Endothelial cell of umbilical vein (primary cell): ENCODE results near the gene ARHGEF10L. TPM values are rescaled to one million over a fixed set of nuclear protein-coding genes. Genes with fewer than 3 reads are reported as not detected.

ENCODE experiments used
- BruUV-seq: library from RNA; stranded (reverse); fragments of 400-500 nt; replicated peaks from 2 replicates; lab custom pipeline; 2021; lab: Mats Ljungman, UMichigan
- CTCF ChIA-PET: fragments of 300-600, 350-600 bp; sonication (Branson Sonifier 250); formaldehyde crosslinking; loops from one replicate; lab custom pipeline; 2021; ENCODE audit warnings: antibody characterized with exemption, inconsistent platforms; lab: Charles Lee
- POLR2A ChIA-PET: fragments of 300-600, 350-600 bp; sonication (Branson Sonifier 250); formaldehyde crosslinking; loops from one replicate; lab custom pipeline; 2021; ENCODE audit warnings: antibody characterized with exemption, inconsistent platforms; lab: Charles Lee
- DNase-seq: peaks from one replicate; pipeline ENCODE4 v3.0.0-alpha.2; 2011; ENCODE audit warnings: low read depth, low spot score
- FAIRE-seq: peaks from 2 replicates; lab custom pipeline; 2011; peaks lifted over from hg19 to GRCh38; lab: Jason Lieb, UNC
- H2AFZ ChIP-seq: 2 replicates; pipeline ENCODE4 v1.6.0; 2012; ENCODE audit warnings: low read depth, low read length, control low read depth, inconsistent platforms
- H3K27ac ChIP-seq: 2 replicates; pipeline ENCODE4 v1.5.1; 2011; ENCODE audit warnings: low read depth, mild to moderate bottlenecking, control low read depth, low read length, moderate library complexity; ENCODE audit not compliant: insufficient read depth
- H3K27me3 ChIP-seq, 2 experiments: 2 replicates each; pipeline versions ENCODE4 v1.6.0 to v1.6.1; 2011; ENCODE audit warnings: low read length in 2 of 2, mixed read lengths in 1 of 2; ENCODE audit not compliant: control insufficient read depth in 2 of 2, insufficient read depth in 2 of 2
- H3K36me3 ChIP-seq, 2 experiments: 2 replicates in 1 of 2; 3 replicates in 1 of 2; pipeline ENCODE4 v1.5.1; 2011; ENCODE audit warnings: low read length in 2 of 2, mild to moderate bottlenecking in 1 of 2, moderate library complexity in 1 of 2; ENCODE audit not compliant: control insufficient read depth in 2 of 2, insufficient read depth in 2 of 2; ENCODE audit errors: extremely low read depth in 1 of 2
- H3K4me1 ChIP-seq: 3 replicates; pipeline ENCODE4 v1.5.1; 2011; ENCODE audit warnings: mild to moderate bottlenecking, low read length; ENCODE audit not compliant: control insufficient read depth, insufficient read depth; ENCODE audit errors: extremely low read depth
- H3K4me2 ChIP-seq: 2 replicates; pipeline ENCODE4 v1.6.1; 2011; ENCODE audit warnings: low read length, control low read depth, mixed read lengths; ENCODE audit not compliant: insufficient read depth
- H3K4me3 ChIP-seq, 3 experiments: fragments of 200-600 bp in 1 of 3; sonication (generic), shearing (Covaris generic) in 1 of 3; replicated peaks in 1 of 3; 2 replicates each; pipeline ENCODE4 v1.5.1; 2011 to 2016; ENCODE audit warnings: control low read depth in 3 of 3, low read length in 3 of 3, mild to moderate bottlenecking in 2 of 3, inconsistent platforms in 1 of 3, low read depth in 1 of 3, moderate library complexity in 1 of 3; ENCODE audit not compliant: insufficient read depth in 1 of 3
- H3K79me2 ChIP-seq: 2 replicates; pipeline ENCODE4 v1.6.0; 2012; ENCODE audit warnings: low read length, inconsistent platforms; ENCODE audit not compliant: control insufficient read depth, insufficient read depth
- H3K9ac ChIP-seq: replicated peaks from 2 replicates; pipeline ENCODE3; 2011; ENCODE audit warnings: low read length, control low read depth; ENCODE audit not compliant: insufficient read depth; ENCODE audit errors: extremely low read depth
- H3K9me1 ChIP-seq: replicated peaks from 3 replicates; pipeline ENCODE4 v1.6.0; 2011; ENCODE audit warnings: mild to moderate bottlenecking, low read length; ENCODE audit not compliant: control insufficient read depth, insufficient read depth; ENCODE audit errors: extremely low read depth
- H3K9me3 ChIP-seq: replicated peaks from 2 replicates; pipeline ENCODE4 v1.5.1; 2012; ENCODE audit warnings: low read length, inconsistent platforms; ENCODE audit not compliant: control insufficient read depth, insufficient read depth
- H4K20me1 ChIP-seq: replicated peaks from 2 replicates; pipeline ENCODE3; 2011; ENCODE audit warnings: mild to moderate bottlenecking, low read length; ENCODE audit not compliant: control insufficient read depth, insufficient read depth; ENCODE audit errors: extremely low read depth
- EZH2 ChIP-seq: IDR thresholded peaks from 2 replicates; pipeline ENCODE4 v1.6.1; 2012; ENCODE audit warnings: borderline replicate concordance, low read depth, mild to moderate bottlenecking, moderate library complexity, low read length, inconsistent platforms; ENCODE audit not compliant: severe bottlenecking
- FOS ChIP-seq: IDR thresholded peaks from 2 replicates; pipeline ENCODE4 v1.6.1; 2011; ENCODE audit warnings: mild to moderate bottlenecking, low read length, moderate library complexity, borderline replicate concordance; ENCODE audit not compliant: insufficient read depth
- GATA2 ChIP-seq: IDR thresholded peaks from 2 replicates; pipeline ENCODE4 v1.7.0; 2011; ENCODE audit warnings: low read depth, mild to moderate bottlenecking, moderate library complexity, mixed read lengths, low read length; ENCODE audit not compliant: insufficient read length, insufficient read depth
- JUN ChIP-seq: IDR thresholded peaks from 2 replicates; pipeline ENCODE4 v1.6.1; 2011; ENCODE audit warnings: borderline replicate concordance, low read depth; ENCODE audit not compliant: insufficient read length, insufficient read depth
- MYC ChIP-seq: IDR thresholded peaks from one replicate; pipeline ENCODE4 v1.6.1; 2011; ENCODE audit warnings: mild to moderate bottlenecking, low read depth, low read length
- POLR2A ChIP-seq: IDR thresholded peaks from 2 replicates; pipeline ENCODE4 v1.6.1; 2012; ENCODE audit warnings: low read depth, mild to moderate bottlenecking, control low read depth, low read length
- POLR2AphosphoS5 ChIP-seq: IDR thresholded peaks from 2 replicates; pipeline ENCODE4 v1.6.1; 2012; ENCODE audit warnings: low read depth, mild to moderate bottlenecking, control low read depth, low read length, moderate library complexity; ENCODE audit not compliant: insufficient read depth
- dilution Hi-C: fragments of 300-500 bp; cut with MboI; formaldehyde crosslinking; loops from one replicate; pipeline ENCODE4 v1.15.0; 2019; ENCODE audit warnings: low sequenced_read_pairs; ENCODE audit not compliant: extremely low pct_ligation_motif_present
- intact Hi-C: fragments of 100-400 bp; cut with micrococcal nuclease; formaldehyde crosslinking; loops from one replicate; pipeline ENCODE4 v1.10.0; 2022
- polyA plus RNA-seq, 4 experiments: library from polyadenylated mRNA; depleted of rRNA in 3 of 4; stranded (reverse) in 3 of 4; unstranded in 1 of 4; fragments of >200 nt; gene quantifications; 2 replicates each; pipeline versions ENCODE4 v1.2.1 to v1.2.3, GENCODE V29; 2011 to 2012; ENCODE audit warnings: missing spikeins in 1 of 4
- total RNA-seq: library from RNA; stranded (reverse); gene quantifications from 2 replicates; pipeline ENCODE4 v1.2.3, GENCODE V29; 2021
- TF ChIP-seq, protein P1 (sequence below), 2 donors: IDR thresholded peaks; 1 replicate in 1 of 2; 2 replicates in 1 of 2; pipeline ENCODE4 v1.5.1; 2011; ENCODE audit warnings: low read length in 2 of 2, mild to moderate bottlenecking in 2 of 2, moderate library complexity in 2 of 2, control low read depth in 1 of 2, inconsistent platforms in 1 of 2, low read depth in 1 of 2; ENCODE audit not compliant: insufficient read depth in 1 of 2; ENCODE audit errors: extremely low read depth in 1 of 2
- TF ChIP-seq, protein P2 (sequence below): IDR thresholded peaks from 2 replicates; pipeline ENCODE4 v1.6.1; 2011; ENCODE audit not compliant: insufficient read depth, insufficient read length

Gene ARHGEF10L
- total and polyA plus RNA-seq, 2 donors (not counting 3 experiments of a cell fraction or from before 2014, with no cell fraction given), result 1.9 to 5.2 TPM

DNA sequence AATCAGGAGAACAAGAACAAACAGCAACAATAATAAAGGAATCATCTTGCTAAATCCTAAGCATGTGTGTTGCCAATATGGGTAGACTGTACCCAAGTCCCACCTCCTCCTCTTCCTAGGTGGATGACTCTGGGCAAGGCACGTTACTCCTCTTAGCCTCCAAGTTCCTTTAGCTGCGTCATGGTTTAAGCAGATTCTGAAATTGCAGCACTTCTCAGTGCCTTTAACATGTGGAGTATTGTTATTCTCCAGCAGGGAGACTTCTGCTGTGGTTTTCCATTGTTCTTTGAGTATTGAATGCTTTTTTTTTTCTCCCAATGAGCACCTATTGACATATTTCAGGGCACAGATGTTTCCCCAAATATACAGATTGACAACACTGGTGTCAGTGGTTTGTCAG is 15.5 kb downstream of the ARHGEF10L start:
- H3K36me3 ChIP-seq, result no peaks in the 10 kb centered on the region
- TF ChIP-seq POLR2A, result no peak
- no peak for TF ChIP-seq POLR2AphosphoS5
- no peak for TF ChIP-seq GATA2
- TF ChIP-seq MYC, result no peak
- TF ChIP-seq JUN, result no peak
- TF ChIP-seq, protein P1, sequence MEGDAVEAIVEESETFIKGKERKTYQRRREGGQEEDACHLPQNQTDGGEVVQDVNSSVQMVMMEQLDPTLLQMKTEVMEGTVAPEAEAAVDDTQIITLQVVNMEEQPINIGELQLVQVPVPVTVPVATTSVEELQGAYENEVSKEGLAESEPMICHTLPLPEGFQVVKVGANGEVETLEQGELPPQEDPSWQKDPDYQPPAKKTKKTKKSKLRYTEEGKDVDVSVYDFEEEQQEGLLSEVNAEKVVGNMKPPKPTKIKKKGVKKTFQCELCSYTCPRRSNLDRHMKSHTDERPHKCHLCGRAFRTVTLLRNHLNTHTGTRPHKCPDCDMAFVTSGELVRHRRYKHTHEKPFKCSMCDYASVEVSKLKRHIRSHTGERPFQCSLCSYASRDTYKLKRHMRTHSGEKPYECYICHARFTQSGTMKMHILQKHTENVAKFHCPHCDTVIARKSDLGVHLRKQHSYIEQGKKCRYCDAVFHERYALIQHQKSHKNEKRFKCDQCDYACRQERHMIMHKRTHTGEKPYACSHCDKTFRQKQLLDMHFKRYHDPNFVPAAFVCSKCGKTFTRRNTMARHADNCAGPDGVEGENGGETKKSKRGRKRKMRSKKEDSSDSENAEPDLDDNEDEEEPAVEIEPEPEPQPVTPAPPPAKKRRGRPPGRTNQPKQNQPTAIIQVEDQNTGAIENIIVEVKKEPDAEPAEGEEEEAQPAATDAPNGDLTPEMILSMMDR (IDR thresholded peaks at IDR 0.05; ENCODE audit: extremely low read depth in 1 of 2, insufficient read depth in 1 of 2, low read depth in 1 of 2, low read length in 2 of 2), result no peak
- TF ChIP-seq, protein P2, sequence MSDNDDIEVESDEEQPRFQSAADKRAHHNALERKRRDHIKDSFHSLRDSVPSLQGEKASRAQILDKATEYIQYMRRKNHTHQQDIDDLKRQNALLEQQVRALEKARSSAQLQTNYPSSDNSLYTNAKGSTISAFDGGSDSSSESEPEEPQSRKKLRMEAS, result no peak
- TF ChIP-seq EZH2, result no peak
- TF ChIP-seq FOS, result no peak
- H2AFZ ChIP-seq, result no peak overlapping the region
- H3K9me1 ChIP-seq, result no peaks in the 10 kb centered on the region
- H3K27ac ChIP-seq, result no peak overlapping the region
- BruUV-seq, result no TSS peak
- H3K4me3 ChIP-seq, result no peak overlapping the region
- no peak overlapping the region for H3K9ac ChIP-seq
- H3K27me3 ChIP-seq, result no peaks in the 10 kb centered on the region
- no peaks in the 10 kb centered on the region for H4K20me1 ChIP-seq
- dilution Hi-C loops (no loop called here), intact Hi-C loops (no loop called here)
- CTCF ChIA-PET, result interaction anchor here (0.8 kb wide), 1 partner anchor 52 kb away, joined by 3 read pairs; no protein-coding TSS in a partner anchor
- H3K4me2 ChIP-seq, result no peak overlapping the region
- DNase-seq (no peak), FAIRE-seq (no peak)
- H3K9me3 ChIP-seq, result no peaks in the 10 kb centered on the region
- no peaks in the 10 kb centered on the region for H3K79me2 ChIP-seq
- H3K4me1 ChIP-seq, result no peaks in the 10 kb centered on the region
- POLR2A ChIA-PET, result no interaction called here
